Measurements from ENCODE around the gene ADORA2B. TPM values are rescaled to one million over a fixed set of nuclear protein-coding genes. Genes with fewer than 3 reads are reported as not detected.
"Not testable (repeated sequence)": the region's sequence is repeated elsewhere in the genome, so short reads cannot be mapped to it uniquely, and the experiment has no call there.

The ADORA2B gene
- total and polyA plus RNA-seq, 9 donors: 0.06 to 1.0 (median 0.28) TPM; not detected in 3

GRCh38 chr17:15909481-15909991, 35.4 kb upstream of the ADORA2B start:
- Histone ChIP-seq H3K27ac (no peak overlapping the region), H3K4me3 (no peak overlapping the region), H3K4me1 (ENCODE audit: insufficient read depth) (no peaks in the 10 kb centered on the region), H3K36me3 (no peaks in the 10 kb centered on the region), H3K9me3 (no peaks in the 10 kb centered on the region), H3K27me3 (no peaks in the 10 kb centered on the region)
- DNase-seq: no peak
- WGBS, 3 donors: 83 to 90% (median 86%) methylated on average over 9 of the region's 9 CpGs
- intact Hi-C loops (cut with DNase I): no loop called here
- TF ChIP-seq CTCF (IDR thresholded peaks at IDR 0.05) (no peak), POLR2A (IDR thresholded peaks at IDR 0.05) (no peak), EP300 (IDR thresholded peaks at IDR 0.05) (no peak)

- H3K27me3 ChIP-seq: no peaks in the 10 kb centered on the region
- no peaks in the 10 kb centered on the region for H3K9me3 ChIP-seq
- WGBS, 3 donors: 79 to 85% (median 80%) methylated on average over 5 of the region's 5 CpGs
- no peaks in the 10 kb centered on the region for H3K36me3 ChIP-seq
- H3K4me1 ChIP-seq (ENCODE audit: insufficient read depth): no peaks in the 10 kb centered on the region
- no peak overlapping the region for H3K27ac ChIP-seq
- no peak for TF ChIP-seq CTCF (IDR thresholded peaks at IDR 0.05)
- TF ChIP-seq POLR2A (IDR thresholded peaks at IDR 0.05): no peak
- TF ChIP-seq EP300 (IDR thresholded peaks at IDR 0.05): no peak
- H3K4me3 ChIP-seq: no peak overlapping the region
- DNase-seq: no peak
- intact Hi-C loops (cut with DNase I): no loop called here
Observed at GRCh38 chr17:15910791-15911190, 34.1 kb upstream of the ADORA2B start.

GRCh38 chr17:15911701-15912100, 33.2 kb upstream of the ADORA2B start:
- DNase-seq; H3K27ac ChIP-seq; H3K4me1 ChIP-seq (ENCODE audit: insufficient read depth); H3K36me3 ChIP-seq; H3K4me3 ChIP-seq; H3K9me3 ChIP-seq; H3K27me3 ChIP-seq; intact Hi-C loops (cut with DNase I): not testable (repeated sequence)
- WGBS, 3 donors: 79 to 93% (median 92%) methylated on average over 5 of the region's 5 CpGs

- intact Hi-C loops (cut with DNase I): no loop called here
- TF ChIP-seq EP300 (IDR thresholded peaks at IDR 0.05): no peak
- TF ChIP-seq POLR2A (IDR thresholded peaks at IDR 0.05): no peak
- TF ChIP-seq CTCF (IDR thresholded peaks at IDR 0.05): no peak
- Histone ChIP-seq H3K4me3 (no peak overlapping the region), H3K9me3 (no peaks in the 10 kb centered on the region), H3K36me3 (no peaks in the 10 kb centered on the region), H3K27ac (no peak overlapping the region), H3K27me3 (no peaks in the 10 kb centered on the region), H3K4me1 (ENCODE audit: insufficient read depth) (no peaks in the 10 kb centered on the region)
- DNase-seq: no peak
- 68 to 82% (median 80%) methylated on average over 9 of the region's 9 CpGs for WGBS, 3 donors
Observed at GRCh38 chr17:15912416-15912955, 32.4 kb upstream of the ADORA2B start.

GRCh38 chr17:15913826-15914225, 31.1 kb upstream of the ADORA2B start:
- WGBS, 3 donors: 53 to 72% (median 55%) methylated on average over 3 of the region's 3 CpGs

More at GRCh38 chr17:15913826-15914225, 31.1 kb upstream of the ADORA2B start:
- Histone ChIP-seq H3K36me3 (no peaks in the 10 kb centered on the region), H3K27me3 (no peaks in the 10 kb centered on the region), H3K9me3 (no peaks in the 10 kb centered on the region), H3K4me3 (no peak overlapping the region), H3K27ac (no peak overlapping the region), H3K4me1 (ENCODE audit: insufficient read depth) (no peaks in the 10 kb centered on the region)
- TF ChIP-seq EP300 (IDR thresholded peaks at IDR 0.05): no peak
- TF ChIP-seq POLR2A (IDR thresholded peaks at IDR 0.05): no peak
- TF ChIP-seq CTCF (IDR thresholded peaks at IDR 0.05): no peak
- intact Hi-C loops (cut with DNase I): no loop called here
- no peak for DNase-seq
